Mesendoderm (in vitro differentiated cells): Measurements from ENCODE around the gene NEO1.

Source experiments
- DNase-seq: peaks from one replicate; pipeline ENCODE4 v3.0.0; 2013
- H2AK5ac ChIP-seq: 2 replicates; pipeline ENCODE4 v1.6.1; 2013; ENCODE audit warnings: low read length, inconsistent platforms
- H2BK120ac ChIP-seq: 2 replicates; pipeline ENCODE4 v1.6.1; 2013; ENCODE audit warnings: low read depth, mild to moderate bottlenecking, low read length, moderate library complexity, mixed read lengths
- H2BK15ac ChIP-seq: replicated peaks from 2 replicates; pipeline ENCODE4 v1.6.1; 2013; ENCODE audit warnings: low read depth, mild to moderate bottlenecking, moderate library complexity
- H2BK5ac ChIP-seq: 2 replicates; pipeline ENCODE4 v1.6.1; 2013; ENCODE audit warnings: low read length, inconsistent platforms
- H3K18ac ChIP-seq: 2 replicates; pipeline ENCODE4 v1.6.1; 2013; ENCODE audit warnings: mild to moderate bottlenecking, low read length, mixed read lengths
- H3K23ac ChIP-seq: one replicate; pipeline ENCODE4 v1.6.1; 2013; ENCODE audit warnings: low read length
- H3K27ac ChIP-seq: 2 replicates; pipeline ENCODE4 v1.5.1; 2013; ENCODE audit warnings: low read depth, mild to moderate bottlenecking, inconsistent platforms, low read length, moderate library complexity
- H3K27me3 ChIP-seq: 2 replicates; pipeline ENCODE4 v1.6.1; 2013; ENCODE audit warnings: low read length, control low read depth, mild to moderate bottlenecking, inconsistent platforms; ENCODE audit not compliant: insufficient read depth, poor library complexity
- H3K36me3 ChIP-seq: 2 replicates; pipeline ENCODE4 v1.6.1; 2013; ENCODE audit warnings: low read length, inconsistent platforms; ENCODE audit not compliant: control insufficient read depth, insufficient read depth
- H3K4ac ChIP-seq: one replicate; pipeline ENCODE4 v1.6.1; 2013; ENCODE audit warnings: low read depth, mild to moderate bottlenecking, low read length, moderate library complexity
- H3K4me1 ChIP-seq: 2 replicates; pipeline ENCODE4 v1.6.1; 2013; ENCODE audit warnings: low read depth, low read length, inconsistent platforms; ENCODE audit not compliant: control insufficient read depth
- H3K4me2 ChIP-seq: 2 replicates; pipeline ENCODE4 v1.6.1; 2013; ENCODE audit warnings: low read length
- H3K4me3 ChIP-seq: 2 replicates; pipeline ENCODE4 v1.5.1; 2013; ENCODE audit warnings: mild to moderate bottlenecking, low read length
- H3K56ac ChIP-seq: one replicate; pipeline ENCODE4 v1.6.1; 2013; ENCODE audit warnings: low read length
- H3K79me1 ChIP-seq: 2 replicates; pipeline ENCODE4 v1.6.1; 2013; ENCODE audit warnings: low read length, inconsistent platforms
- H3K79me2 ChIP-seq: 2 replicates; pipeline ENCODE4 v1.6.1; 2013; ENCODE audit warnings: mild to moderate bottlenecking, low read length; ENCODE audit not compliant: control insufficient read depth, insufficient read depth
- H3K9ac ChIP-seq: 2 replicates; pipeline ENCODE4 v1.6.1; 2013; ENCODE audit warnings: low read length, inconsistent platforms
- H4K5ac ChIP-seq: one replicate; pipeline ENCODE4 v1.6.1; 2013; ENCODE audit warnings: low read length
- H4K8ac ChIP-seq: one replicate; pipeline ENCODE4 v1.6.1; 2013; ENCODE audit warnings: low read depth, mild to moderate bottlenecking, control low read depth, low read length, moderate library complexity
- whole genome bisulfite sequencing: extraction: QIAGEN DNeasy Blood & Tissue Kit; methylation state at CpG from one replicate; pipeline ENCODE4 v1.1.7; 2013; ENCODE audit warnings: low lambda C conversion rate, missing lambda C conversion rate; ENCODE audit not compliant: insufficient coverage; ENCODE audit errors: extremely low coverage; 5-methylcytosine and 5-hydroxymethylcytosine counted together

The NEO1 gene

DNA sequence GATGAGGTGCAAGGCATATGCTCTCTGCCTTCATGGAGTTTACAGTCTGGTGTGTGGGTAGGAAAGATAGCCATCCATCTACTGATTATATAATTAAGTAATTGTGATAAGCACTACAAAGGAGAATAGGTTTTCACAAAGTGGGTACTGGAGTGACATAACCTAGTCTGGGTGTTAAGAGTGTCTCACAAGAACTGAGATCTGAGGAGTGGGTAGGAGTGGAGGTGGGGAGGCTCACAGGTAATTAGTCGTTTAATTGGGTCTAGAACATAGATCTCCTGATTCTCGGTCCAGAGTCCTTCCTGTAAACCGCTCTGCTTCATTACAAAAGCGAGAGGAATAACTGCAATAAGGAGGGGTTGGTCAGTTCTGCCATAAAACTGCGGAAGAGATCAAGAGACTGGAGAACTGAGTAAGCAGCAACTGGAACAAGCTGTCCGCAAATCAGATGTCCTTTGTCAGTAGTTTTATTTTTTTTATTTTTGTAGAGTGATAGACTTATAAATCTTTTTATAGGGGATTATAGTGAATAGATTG is 2.2 kb downstream of the NEO1 start:
- peaks cover 9% of the 10 kb centered on the region for H3K79me1 ChIP-seq
- no peak overlapping the region for H2AK5ac ChIP-seq
- peaks cover under 1% of the 10 kb centered on the region for H3K4me1 ChIP-seq
- H3K36me3 ChIP-seq: no peaks in the 10 kb centered on the region
- H3K27ac ChIP-seq: no peak overlapping the region
- no peak overlapping the region for H2BK120ac ChIP-seq
- no peak overlapping the region for H2BK5ac ChIP-seq
- no peak overlapping the region for H3K56ac ChIP-seq
- H3K4ac ChIP-seq: no peak overlapping the region
- H3K79me2 ChIP-seq: peaks cover 5% of the 10 kb centered on the region
- no peak overlapping the region for H4K8ac ChIP-seq
- H3K4me3 ChIP-seq: no peak overlapping the region
- no peak overlapping the region for H3K4me2 ChIP-seq
- WGBS: no CpG with 5 or more reads among the region's 6 CpGs
- DNase-seq: no peak
- no peak overlapping the region for H3K18ac ChIP-seq
- H3K23ac ChIP-seq: no peak overlapping the region
- H3K9ac ChIP-seq: no peak overlapping the region
- no peaks in the 10 kb centered on the region for H3K27me3 ChIP-seq
- H2BK15ac ChIP-seq: no peak overlapping the region
- no peak overlapping the region for H4K5ac ChIP-seq

DNA sequence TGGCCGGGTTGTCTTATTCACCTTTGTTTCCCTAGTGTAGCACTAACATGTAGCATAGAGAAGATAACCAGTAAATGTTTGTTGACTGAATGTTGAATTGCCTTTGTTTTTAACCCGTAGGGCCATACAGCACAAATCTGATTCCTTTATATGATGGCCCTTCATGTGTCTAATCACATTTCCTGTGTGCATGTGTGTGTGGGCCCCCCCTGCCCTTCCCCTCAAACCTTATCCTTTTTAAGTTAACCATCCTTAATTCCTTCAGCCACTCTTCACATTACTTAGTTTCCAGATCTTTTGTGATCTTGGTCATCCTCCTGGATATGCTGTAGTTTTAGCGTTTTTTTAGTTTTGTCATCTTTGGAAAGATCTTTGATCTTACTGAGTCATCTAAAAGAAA is 4.2 kb downstream of the NEO1 start:
- peaks cover 11% of the 10 kb centered on the region for H3K79me1 ChIP-seq
- H3K23ac ChIP-seq: no peak overlapping the region
- no peak for DNase-seq
- no peaks in the 10 kb centered on the region for H3K36me3 ChIP-seq
- no peaks in the 10 kb centered on the region for H3K4me1 ChIP-seq
- H3K79me2 ChIP-seq: peaks cover 7% of the 10 kb centered on the region
- H2BK15ac ChIP-seq: no peak overlapping the region
- no peak overlapping the region for H3K56ac ChIP-seq
- H2BK5ac ChIP-seq: no peak overlapping the region
- no peak overlapping the region for H3K4me2 ChIP-seq
- no peak overlapping the region for H3K27ac ChIP-seq
- no peak overlapping the region for H4K8ac ChIP-seq
- no peaks in the 10 kb centered on the region for H3K27me3 ChIP-seq
- H3K4me3 ChIP-seq: no peak overlapping the region
- H3K18ac ChIP-seq: no peak overlapping the region
- no peak overlapping the region for H3K9ac ChIP-seq
- H4K5ac ChIP-seq: no peak overlapping the region
- H2AK5ac ChIP-seq: no peak overlapping the region
- H3K4ac ChIP-seq: no peak overlapping the region
- WGBS: no CpG with 5 or more reads among the region's 3 CpGs
- H2BK120ac ChIP-seq: no peak overlapping the region

- DNase-seq: no peak
- no peaks in the 10 kb centered on the region for H3K27me3 ChIP-seq
- H4K5ac ChIP-seq: no peak overlapping the region
- H4K8ac ChIP-seq: no peak overlapping the region
- no peak overlapping the region for H2BK120ac ChIP-seq
- H2AK5ac ChIP-seq: no peak overlapping the region
- H3K4me2 ChIP-seq: no peak overlapping the region
- no peak overlapping the region for H3K27ac ChIP-seq
- H3K9ac ChIP-seq: no peak overlapping the region
- no peak overlapping the region for H3K4ac ChIP-seq
- no peaks in the 10 kb centered on the region for H3K4me1 ChIP-seq
- peaks cover 9% of the 10 kb centered on the region for H3K79me2 ChIP-seq
- H3K23ac ChIP-seq: no peak overlapping the region
- H3K18ac ChIP-seq: no peak overlapping the region
- H3K4me3 ChIP-seq: no peak overlapping the region
- H2BK5ac ChIP-seq: no peak overlapping the region
- no peak overlapping the region for H3K56ac ChIP-seq
- no peak overlapping the region for H2BK15ac ChIP-seq
- H3K36me3 ChIP-seq: no peaks in the 10 kb centered on the region
- H3K79me1 ChIP-seq: peaks cover 11% of the 10 kb centered on the region
Measured at GRCh38 chr15:73058437-73058836, 6.2 kb downstream of the NEO1 start.

DNA sequence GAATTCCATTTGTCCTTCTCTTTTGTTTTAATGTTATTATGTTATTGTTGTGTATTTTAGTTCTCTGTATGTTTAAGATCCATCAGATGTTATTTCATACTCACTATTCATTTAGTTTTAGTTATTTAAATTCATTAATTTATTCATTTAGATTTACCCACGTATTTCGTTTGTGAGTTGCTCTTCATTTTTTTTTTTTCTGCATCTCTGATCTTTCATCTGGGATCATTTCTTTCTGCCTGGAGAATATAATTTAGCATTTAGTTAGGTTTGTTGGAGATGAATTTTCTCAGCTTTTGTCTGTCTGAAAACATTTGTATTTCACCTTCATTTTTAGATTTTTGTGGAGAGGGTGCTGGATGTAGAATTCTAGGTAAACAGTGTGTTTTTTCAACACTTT is 12.9 kb downstream of the NEO1 start:
- Histone ChIP-seq H3K4me3 (no peak overlapping the region), H3K9ac (no peak overlapping the region), H2AK5ac (no peak overlapping the region), H2BK5ac (no peak overlapping the region), H4K5ac (no peak overlapping the region), H3K56ac (no peak overlapping the region), H2BK120ac (no peak overlapping the region), H3K4me1 (no peaks in the 10 kb centered on the region), H3K23ac (no peak overlapping the region), H2BK15ac (no peak overlapping the region), H3K27me3 (no peaks in the 10 kb centered on the region), H3K18ac (no peak overlapping the region), H3K4me2 (no peak overlapping the region), H3K4ac (no peak overlapping the region), H3K27ac (no peak overlapping the region), H3K36me3 (no peaks in the 10 kb centered on the region), H3K79me2 (peaks cover 6% of the 10 kb centered on the region), H4K8ac (no peak overlapping the region), H3K79me1 (peaks cover 6% of the 10 kb centered on the region)
- no peak for DNase-seq
- no CpG with 5 or more reads among the region's 2 CpGs for WGBS

- no peaks in the 10 kb centered on the region for H3K36me3 ChIP-seq
- no peak overlapping the region for H4K5ac ChIP-seq
- no peaks in the 10 kb centered on the region for H3K27me3 ChIP-seq
- no peak overlapping the region for H3K56ac ChIP-seq
- no peaks in the 10 kb centered on the region for H3K4me1 ChIP-seq
- no CpG with 5 or more reads among the region's 5 CpGs for WGBS
- no peak overlapping the region for H3K4me2 ChIP-seq
- H2BK5ac ChIP-seq: no peak overlapping the region
- no peak overlapping the region for H3K27ac ChIP-seq
- no peak overlapping the region for H2BK120ac ChIP-seq
- peaks cover 3% of the 10 kb centered on the region for H3K79me2 ChIP-seq
- no peak overlapping the region for H2BK15ac ChIP-seq
- no peak overlapping the region for H4K8ac ChIP-seq
- H3K4me3 ChIP-seq: no peak overlapping the region
- no peak for DNase-seq
- no peak overlapping the region for H3K9ac ChIP-seq
- H3K18ac ChIP-seq: no peak overlapping the region
- H3K23ac ChIP-seq: no peak overlapping the region
- no peak overlapping the region for H2AK5ac ChIP-seq
- H3K4ac ChIP-seq: no peak overlapping the region
- H3K79me1 ChIP-seq: peaks cover 6% of the 10 kb centered on the region
Measured at GRCh38 chr15:73069109-73069508, 16.8 kb downstream of the NEO1 start.

DNA sequence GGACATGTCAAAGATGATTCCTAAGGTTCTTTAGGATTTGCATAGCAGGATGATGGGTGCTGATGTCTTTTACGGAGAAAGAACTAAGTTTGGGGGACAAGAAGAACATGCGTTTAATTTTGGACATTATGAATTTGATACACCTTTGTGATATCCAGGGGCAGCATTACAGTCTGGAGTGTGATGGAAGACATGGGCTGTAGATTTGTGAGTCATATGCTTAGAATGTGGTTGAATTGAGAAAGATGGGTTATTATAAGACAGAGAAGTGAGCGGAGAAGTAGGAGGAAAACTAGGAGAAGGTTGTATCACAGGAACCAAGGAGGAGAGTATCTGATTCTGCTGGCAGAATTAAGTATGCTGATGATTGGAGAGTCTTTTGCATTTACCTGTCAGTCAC is 20.6 kb downstream of the NEO1 start:
- H2BK5ac ChIP-seq: no peak overlapping the region
- no peak overlapping the region for H3K27ac ChIP-seq
- no peak overlapping the region for H3K18ac ChIP-seq
- DNase-seq: no peak
- no peak overlapping the region for H3K56ac ChIP-seq
- no peak overlapping the region for H2AK5ac ChIP-seq
- H3K79me1 ChIP-seq: peaks cover 13% of the 10 kb centered on the region
- no peak overlapping the region for H4K8ac ChIP-seq
- no peak overlapping the region for H3K4ac ChIP-seq
- no peak overlapping the region for H2BK15ac ChIP-seq
- no peaks in the 10 kb centered on the region for H3K36me3 ChIP-seq
- no peak overlapping the region for H3K4me2 ChIP-seq
- H3K23ac ChIP-seq: no peak overlapping the region
- H3K4me1 ChIP-seq: no peaks in the 10 kb centered on the region
- no peak overlapping the region for H4K5ac ChIP-seq
- H3K79me2 ChIP-seq: peaks cover 4% of the 10 kb centered on the region
- no peak overlapping the region for H2BK120ac ChIP-seq
- H3K4me3 ChIP-seq: no peak overlapping the region
- no peaks in the 10 kb centered on the region for H3K27me3 ChIP-seq
- H3K9ac ChIP-seq: no peak overlapping the region
- WGBS: no CpG with 5 or more reads among the region's 3 CpGs
